ENCODE data around the gene ARSB.

Gene ARSB

DNA sequence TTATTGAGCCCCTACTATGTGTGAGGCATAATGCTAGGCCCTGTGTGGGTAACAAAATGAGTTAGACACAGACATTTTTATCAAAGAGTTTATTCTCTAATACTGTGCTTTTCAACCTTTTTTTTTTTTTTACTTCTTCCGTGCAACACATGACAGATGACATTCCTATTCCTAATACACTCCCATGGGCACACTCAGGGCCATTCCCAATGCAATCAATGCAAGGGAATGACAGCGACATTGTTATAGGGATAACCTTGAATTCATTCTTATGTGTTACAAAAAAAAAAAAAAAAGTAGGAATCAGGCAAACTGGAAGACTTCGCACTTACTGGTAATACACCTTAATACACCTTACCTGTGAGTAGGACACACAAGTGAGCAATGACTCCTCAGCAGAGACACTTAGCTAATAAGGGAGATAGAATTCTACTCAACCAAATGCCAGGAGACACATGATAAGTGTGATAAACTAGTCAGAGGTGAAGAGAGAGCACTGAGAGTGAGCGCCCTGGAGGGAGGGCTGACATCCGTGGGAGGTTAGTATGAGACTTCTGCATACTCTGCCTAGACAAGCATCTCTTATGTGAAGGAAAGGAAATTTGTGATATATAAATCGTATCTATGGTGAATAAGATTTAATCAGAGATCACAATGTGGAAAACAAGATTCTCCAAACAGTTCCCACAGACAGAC, 21.0 kb upstream of the ARSB start:
- H3K27ac ChIP-seq, result no peak overlapping the region
- TF ChIP-seq, protein P1, sequence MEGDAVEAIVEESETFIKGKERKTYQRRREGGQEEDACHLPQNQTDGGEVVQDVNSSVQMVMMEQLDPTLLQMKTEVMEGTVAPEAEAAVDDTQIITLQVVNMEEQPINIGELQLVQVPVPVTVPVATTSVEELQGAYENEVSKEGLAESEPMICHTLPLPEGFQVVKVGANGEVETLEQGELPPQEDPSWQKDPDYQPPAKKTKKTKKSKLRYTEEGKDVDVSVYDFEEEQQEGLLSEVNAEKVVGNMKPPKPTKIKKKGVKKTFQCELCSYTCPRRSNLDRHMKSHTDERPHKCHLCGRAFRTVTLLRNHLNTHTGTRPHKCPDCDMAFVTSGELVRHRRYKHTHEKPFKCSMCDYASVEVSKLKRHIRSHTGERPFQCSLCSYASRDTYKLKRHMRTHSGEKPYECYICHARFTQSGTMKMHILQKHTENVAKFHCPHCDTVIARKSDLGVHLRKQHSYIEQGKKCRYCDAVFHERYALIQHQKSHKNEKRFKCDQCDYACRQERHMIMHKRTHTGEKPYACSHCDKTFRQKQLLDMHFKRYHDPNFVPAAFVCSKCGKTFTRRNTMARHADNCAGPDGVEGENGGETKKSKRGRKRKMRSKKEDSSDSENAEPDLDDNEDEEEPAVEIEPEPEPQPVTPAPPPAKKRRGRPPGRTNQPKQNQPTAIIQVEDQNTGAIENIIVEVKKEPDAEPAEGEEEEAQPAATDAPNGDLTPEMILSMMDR (IDR thresholded peaks at IDR 0.05; ENCODE audit: low read depth, low read length), result no peak
- H3K9me3 ChIP-seq (ENCODE audit: severe bottlenecking), result no peaks in the 10 kb centered on the region
- no peaks in the 10 kb centered on the region for H3K36me3 ChIP-seq
- no peak overlapping the region for H3K4me3 ChIP-seq (ENCODE audit: low read depth, low read length)
- no peaks in the 10 kb centered on the region for H3K27me3 ChIP-seq (ENCODE audit: insufficient read depth, low read depth, severe bottlenecking)
- DNase-seq, result no peak

DNA sequence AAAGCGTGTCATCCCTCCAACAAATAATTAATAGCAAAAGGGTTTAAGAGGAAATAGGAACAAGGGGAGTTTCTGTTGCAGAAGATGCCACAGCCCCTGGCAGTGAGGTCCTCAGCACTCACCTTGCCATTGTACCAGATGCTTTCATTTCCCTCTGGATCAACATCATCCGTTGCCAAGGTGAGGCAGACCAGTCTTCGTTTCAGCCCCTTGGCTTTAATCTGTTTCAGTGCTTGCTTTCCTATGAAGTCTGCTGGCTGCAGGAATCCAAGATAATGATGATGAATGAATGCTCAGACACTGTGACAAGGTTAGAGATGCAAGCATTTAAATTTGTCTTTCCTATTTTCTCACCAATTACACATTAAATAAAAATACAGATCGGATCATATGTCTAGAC, 20.0 kb upstream of the ARSB start:
- Histone ChIP-seq H3K36me3 (no peaks in the 10 kb centered on the region), H3K27me3 (ENCODE audit: insufficient read depth, low read depth, severe bottlenecking) (no peaks in the 10 kb centered on the region), H3K4me3 (ENCODE audit: low read depth, low read length) (no peak overlapping the region), H3K27ac (no peak overlapping the region), H3K9me3 (ENCODE audit: severe bottlenecking) (no peaks in the 10 kb centered on the region)
- TF ChIP-seq, protein P1 (IDR thresholded peaks at IDR 0.05; ENCODE audit: low read depth, low read length), result no peak
- DNase-seq, result peak; percentile 30

DNA sequence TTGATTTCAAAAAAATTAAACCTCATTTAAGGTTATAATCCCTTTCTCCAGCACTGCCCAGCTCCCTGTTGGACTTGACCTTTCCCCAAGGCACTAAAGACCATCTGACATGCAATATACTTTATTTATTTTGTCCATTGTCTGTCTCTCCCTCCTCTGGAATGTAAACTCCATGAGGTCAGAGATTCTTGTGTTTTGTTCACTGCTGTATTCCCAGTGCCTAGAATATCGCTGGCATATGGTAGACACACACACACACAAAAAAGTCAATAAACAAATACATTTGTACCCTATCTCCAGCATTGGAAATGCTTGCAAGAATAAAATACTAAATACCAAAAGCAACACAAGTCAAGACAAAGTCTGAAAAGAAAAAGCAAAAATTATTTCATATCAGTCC, 17.3 kb upstream of the ARSB start:
- Histone ChIP-seq H3K27ac (no peak overlapping the region), H3K36me3 (no peaks in the 10 kb centered on the region), H3K27me3 (ENCODE audit: insufficient read depth, low read depth, severe bottlenecking) (no peaks in the 10 kb centered on the region), H3K9me3 (ENCODE audit: severe bottlenecking) (no peaks in the 10 kb centered on the region), H3K4me3 (ENCODE audit: low read depth, low read length) (no peak overlapping the region)
- DNase-seq, result no peak
- TF ChIP-seq, protein P1 (IDR thresholded peaks at IDR 0.05; ENCODE audit: low read depth, low read length), result no peak

DNA sequence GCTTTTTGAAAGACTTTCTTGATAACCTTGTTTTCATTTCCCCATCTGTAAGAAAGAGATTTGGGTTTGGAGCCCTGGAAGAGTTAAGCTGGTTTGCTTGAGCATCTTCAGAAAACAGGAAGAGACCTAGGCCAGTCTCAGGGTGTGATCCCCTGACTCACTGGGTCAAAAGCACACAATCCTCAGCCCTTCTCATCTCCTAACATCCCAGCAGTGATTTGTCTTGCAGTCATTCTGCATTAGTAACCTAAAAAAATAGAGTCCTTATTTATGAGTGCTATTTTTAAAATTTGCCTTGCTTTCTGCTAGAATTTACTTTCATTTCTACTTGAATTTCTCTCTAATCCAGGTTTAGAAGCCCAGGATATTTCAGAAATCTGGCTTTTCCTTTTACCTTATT, 16.4 kb upstream of the ARSB start:
- DNase-seq, result no peak

DNA sequence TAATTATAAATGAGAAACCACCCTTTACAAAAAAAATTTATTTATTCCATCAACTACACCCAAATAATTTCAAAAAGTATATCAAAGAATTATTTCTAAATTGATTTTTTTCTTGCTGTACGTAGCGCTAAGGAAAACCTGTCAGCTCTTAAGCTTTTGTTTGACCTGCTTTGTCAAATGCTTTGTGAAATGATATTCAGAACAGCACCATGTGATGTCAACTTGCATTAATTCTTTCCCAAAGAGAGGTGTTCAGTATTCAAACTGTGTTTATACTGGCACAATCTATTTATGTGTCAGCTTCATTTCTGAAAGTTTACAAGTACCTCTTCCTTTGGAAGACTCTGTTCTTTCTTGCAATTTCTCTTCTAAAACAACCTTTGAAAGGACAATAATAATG, 12.0 kb upstream of the ARSB start:
- no peak overlapping the region for H3K27ac ChIP-seq
- no peak for DNase-seq
- no peaks in the 10 kb centered on the region for H3K27me3 ChIP-seq (ENCODE audit: insufficient read depth, low read depth, severe bottlenecking)
- H3K9me3 ChIP-seq (ENCODE audit: severe bottlenecking), result no peaks in the 10 kb centered on the region
- H3K36me3 ChIP-seq, result no peaks in the 10 kb centered on the region
- H3K4me3 ChIP-seq (ENCODE audit: low read depth, low read length), result no peak overlapping the region
- TF ChIP-seq, protein P1 (IDR thresholded peaks at IDR 0.05; ENCODE audit: low read depth, low read length), result no peak

More for the DNA sequence above, 16.4 kb upstream of the ARSB start:
- no peaks in the 10 kb centered on the region for H3K36me3 ChIP-seq
- H3K9me3 ChIP-seq (ENCODE audit: severe bottlenecking), result no peaks in the 10 kb centered on the region
- H3K27ac ChIP-seq, result no peak overlapping the region
- H3K4me3 ChIP-seq (ENCODE audit: low read depth, low read length), result no peak overlapping the region
- H3K27me3 ChIP-seq (ENCODE audit: insufficient read depth, low read depth, severe bottlenecking), result no peaks in the 10 kb centered on the region
- TF ChIP-seq, protein P1 (IDR thresholded peaks at IDR 0.05; ENCODE audit: low read depth, low read length), result no peak

DNA sequence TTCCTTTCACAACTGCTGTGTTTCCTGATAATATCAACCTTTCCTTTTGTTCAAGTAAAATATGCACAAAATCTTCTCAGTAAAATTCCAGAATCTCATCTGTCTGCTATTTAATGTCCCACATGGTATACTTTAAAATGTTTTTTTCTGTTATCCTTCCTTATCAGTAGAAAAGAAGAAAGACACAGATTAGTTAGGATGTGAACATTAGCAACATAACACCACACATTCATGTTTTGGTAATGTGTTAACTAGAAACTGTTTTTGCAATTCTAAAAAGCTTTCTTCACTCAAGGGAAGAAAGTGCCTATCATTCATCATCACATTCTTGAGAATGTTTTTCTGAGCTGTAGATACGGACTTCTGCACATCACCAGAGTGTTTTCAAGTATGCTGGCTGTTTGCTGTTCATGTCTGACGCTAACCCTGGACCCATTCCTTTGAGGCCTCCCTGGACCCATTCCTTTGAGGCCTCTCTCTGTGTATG, 10.5 kb upstream of the ARSB start:
- H3K36me3 ChIP-seq, result no peaks in the 10 kb centered on the region
- no peak overlapping the region for H3K27ac ChIP-seq
- no peak overlapping the region for H3K4me3 ChIP-seq (ENCODE audit: low read depth, low read length)
- DNase-seq, result no peak
- no peaks in the 10 kb centered on the region for H3K9me3 ChIP-seq (ENCODE audit: severe bottlenecking)
- TF ChIP-seq, protein P1 (IDR thresholded peaks at IDR 0.05; ENCODE audit: low read depth, low read length), result no peak
- H3K27me3 ChIP-seq (ENCODE audit: insufficient read depth, low read depth, severe bottlenecking), result no peaks in the 10 kb centered on the region

Measured in WERI-Rb-1 (cell line).